Endothelial cell (in vitro differentiated cells): ENCODE measurements around the gene C15orf40. TPM values are rescaled to one million over a fixed set of nuclear protein-coding genes. Genes with fewer than 3 reads are reported as not detected.

Source experiments
- DNase-seq: peaks from one replicate; pipeline ENCODE4 v3.0.0; 2021; ENCODE audit warnings: low spot score
- H3K27ac Mint-ChIP-seq: one replicate; pipeline ENCODE4 v1.8.0; 2021; ENCODE audit warnings: mixed read lengths, inconsistent platforms; ENCODE audit not compliant: unreplicated experiment
- H3K27me3 Mint-ChIP-seq: one replicate; pipeline ENCODE4 v1.8.0; 2021; ENCODE audit warnings: mild to moderate bottlenecking, moderate library complexity, mixed read lengths, inconsistent platforms; ENCODE audit not compliant: unreplicated experiment
- H3K36me3 Mint-ChIP-seq: one replicate; pipeline ENCODE4 v1.8.0; 2021; ENCODE audit warnings: mild to moderate bottlenecking, low read depth, mixed read lengths, inconsistent platforms; ENCODE audit not compliant: unreplicated experiment
- H3K4me1 Mint-ChIP-seq: one replicate; pipeline ENCODE4 v1.8.0; 2021; ENCODE audit warnings: mild to moderate bottlenecking, mixed read lengths, inconsistent platforms; ENCODE audit not compliant: unreplicated experiment
- H3K4me3 Mint-ChIP-seq: one replicate; pipeline ENCODE4 v1.8.0; 2021; ENCODE audit warnings: mild to moderate bottlenecking, mixed read lengths, inconsistent platforms; ENCODE audit not compliant: unreplicated experiment
- H3K9me3 Mint-ChIP-seq: one replicate; pipeline ENCODE4 v1.8.0; 2021; ENCODE audit warnings: mixed read lengths, inconsistent platforms; ENCODE audit not compliant: unreplicated experiment
- total RNA-seq: library from RNA; stranded (reverse); fragmentation: NEBNext Ultra II Directional; extraction: Animal tissue kit (Norgen Biotek cat#: 25700); gene quantifications from one replicate; pipeline ENCODE4 v1.2.1, GENCODE V29; 2021; ENCODE audit not compliant: unreplicated experiment
- TF ChIP-seq, protein P1 (sequence below): fragments of 200-600 bp; sonication (generic); IDR thresholded peaks from one replicate; pipeline ENCODE4 v1.5.0; 2021; ENCODE audit warnings: antibody characterized with exemption; ENCODE audit not compliant: unreplicated experiment

C15orf40 gene
- total RNA-seq, 1 donor from 2014 or later, result 17.4 TPM

DNA sequence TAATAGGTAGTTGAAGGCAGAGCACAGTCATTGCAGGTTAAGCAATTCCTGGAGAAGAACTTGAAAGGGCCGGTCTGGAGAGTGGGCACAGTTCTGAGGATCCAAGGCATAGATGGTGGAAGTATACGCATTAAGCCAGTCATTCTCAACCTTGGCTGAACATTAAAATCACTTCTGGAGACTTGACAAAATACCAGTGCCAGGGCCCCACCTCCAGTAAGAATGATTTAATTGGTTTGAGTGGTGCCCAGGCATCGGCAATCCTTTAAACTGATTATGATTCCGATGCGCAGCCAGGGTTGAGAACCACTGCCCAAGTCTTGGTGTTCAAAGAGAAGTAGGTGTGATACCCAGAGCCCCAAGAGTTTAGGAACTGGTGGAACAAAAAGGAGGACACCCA, 52.0 kb downstream of the C15orf40 start:
- no peak overlapping the region for H3K4me3 Mint-ChIP-seq
- DNase-seq, result no peak
- H3K27ac Mint-ChIP-seq, result no peak overlapping the region
- H3K9me3 Mint-ChIP-seq, result no peaks in the 10 kb centered on the region
- H3K27me3 Mint-ChIP-seq, result peaks cover 2% of the 10 kb centered on the region
- H3K4me1 Mint-ChIP-seq, result peaks cover 4% of the 10 kb centered on the region
- TF ChIP-seq, protein P1, sequence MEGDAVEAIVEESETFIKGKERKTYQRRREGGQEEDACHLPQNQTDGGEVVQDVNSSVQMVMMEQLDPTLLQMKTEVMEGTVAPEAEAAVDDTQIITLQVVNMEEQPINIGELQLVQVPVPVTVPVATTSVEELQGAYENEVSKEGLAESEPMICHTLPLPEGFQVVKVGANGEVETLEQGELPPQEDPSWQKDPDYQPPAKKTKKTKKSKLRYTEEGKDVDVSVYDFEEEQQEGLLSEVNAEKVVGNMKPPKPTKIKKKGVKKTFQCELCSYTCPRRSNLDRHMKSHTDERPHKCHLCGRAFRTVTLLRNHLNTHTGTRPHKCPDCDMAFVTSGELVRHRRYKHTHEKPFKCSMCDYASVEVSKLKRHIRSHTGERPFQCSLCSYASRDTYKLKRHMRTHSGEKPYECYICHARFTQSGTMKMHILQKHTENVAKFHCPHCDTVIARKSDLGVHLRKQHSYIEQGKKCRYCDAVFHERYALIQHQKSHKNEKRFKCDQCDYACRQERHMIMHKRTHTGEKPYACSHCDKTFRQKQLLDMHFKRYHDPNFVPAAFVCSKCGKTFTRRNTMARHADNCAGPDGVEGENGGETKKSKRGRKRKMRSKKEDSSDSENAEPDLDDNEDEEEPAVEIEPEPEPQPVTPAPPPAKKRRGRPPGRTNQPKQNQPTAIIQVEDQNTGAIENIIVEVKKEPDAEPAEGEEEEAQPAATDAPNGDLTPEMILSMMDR, result no peak
- peaks cover 5% of the 10 kb centered on the region for H3K36me3 Mint-ChIP-seq

DNA sequence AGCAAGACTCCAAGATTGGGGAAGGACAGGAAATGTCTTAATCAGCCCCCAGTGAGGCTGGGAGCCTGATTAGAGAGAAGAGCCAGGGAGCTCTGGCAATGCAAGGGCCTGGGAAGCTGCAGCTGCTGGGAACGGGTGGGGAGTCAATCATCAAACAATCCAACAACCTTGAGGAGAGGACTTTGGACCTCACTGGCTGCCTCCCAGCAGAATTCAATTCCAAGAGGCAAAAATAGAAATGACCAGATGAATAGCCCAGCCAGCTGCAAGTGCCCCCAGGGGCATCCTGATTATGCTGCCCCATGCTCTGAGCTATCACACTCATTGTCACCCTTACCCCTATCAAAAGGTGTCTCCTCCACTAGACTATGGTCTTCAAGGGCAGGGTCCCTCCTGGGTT, 52.8 kb downstream of the C15orf40 start:
- no peak overlapping the region for H3K27ac Mint-ChIP-seq
- peaks cover 5% of the 10 kb centered on the region for H3K36me3 Mint-ChIP-seq
- H3K27me3 Mint-ChIP-seq, result peaks cover 2% of the 10 kb centered on the region
- H3K9me3 Mint-ChIP-seq, result no peaks in the 10 kb centered on the region
- TF ChIP-seq, protein P1, result no peak
- DNase-seq, result no peak
- H3K4me1 Mint-ChIP-seq, result peaks cover 4% of the 10 kb centered on the region
- no peak overlapping the region for H3K4me3 Mint-ChIP-seq

DNA sequence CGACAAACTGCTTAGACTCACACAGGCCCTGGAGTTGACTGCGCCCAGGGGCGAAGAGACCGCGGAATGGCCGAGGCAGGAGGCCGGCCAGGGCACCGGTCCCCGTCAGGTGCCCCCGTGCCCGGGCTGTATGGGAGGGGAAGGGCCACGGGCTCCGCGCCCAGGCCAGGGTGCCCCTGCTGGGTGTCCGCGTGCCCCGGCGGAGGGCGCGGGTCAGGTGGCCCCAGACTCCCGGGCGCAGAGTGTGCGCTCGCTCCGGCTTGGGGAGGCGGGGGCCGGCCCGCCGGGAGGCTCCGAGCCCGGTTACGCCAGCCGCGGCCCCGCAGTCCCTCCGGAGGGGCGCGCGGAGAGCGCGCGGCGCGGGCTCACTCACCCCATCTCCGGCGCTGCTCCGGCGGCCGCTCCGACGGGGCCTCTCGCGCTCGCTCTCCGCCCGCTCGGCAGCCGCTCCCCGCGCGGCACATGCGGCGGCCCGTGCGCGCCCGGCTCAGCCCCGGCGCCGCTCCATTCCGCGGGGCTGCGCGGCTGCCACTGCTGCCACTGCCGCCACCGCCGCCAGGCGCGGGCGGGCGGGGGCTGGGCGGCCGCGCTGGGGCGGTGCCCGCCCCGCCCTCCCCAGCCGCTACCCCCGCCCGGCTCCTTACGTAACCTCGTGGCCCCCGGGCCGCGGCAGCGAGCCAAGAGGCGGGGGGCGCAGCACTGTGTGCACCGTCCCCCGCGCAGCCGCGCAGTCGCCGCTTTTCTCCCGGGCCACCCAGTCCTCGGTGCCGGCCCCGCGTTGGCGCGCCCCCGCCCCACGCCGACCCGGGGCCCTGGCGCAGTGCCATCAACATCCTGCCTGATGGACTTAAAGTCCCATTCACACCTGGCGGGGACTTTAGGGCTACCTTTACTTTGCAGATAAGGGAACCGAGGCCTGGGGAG, 59.0 kb downstream of the C15orf40 start, which contains the start of gene HOMER2:
Gene HOMER2 (minus strand): TSS at position 563 of the 924 bp plus-strand sequence. CDS start 185 bp downstream, at position 378.
- H3K36me3 Mint-ChIP-seq, result no peaks in the 10 kb centered on the region
- H3K9me3 Mint-ChIP-seq, result no peaks in the 10 kb centered on the region
- H3K27ac Mint-ChIP-seq, result no peak within 1 kb of the TSS
- TF ChIP-seq, protein P1, result no peak
- H3K4me1 Mint-ChIP-seq, result no peaks in the 10 kb centered on the region
- peaks cover 4% of the 10 kb centered on the region for H3K27me3 Mint-ChIP-seq
- peak within 1 kb of the TSS; percentile 84 for H3K4me3 Mint-ChIP-seq
- DNase-seq, result peak; percentile 28

DNA sequence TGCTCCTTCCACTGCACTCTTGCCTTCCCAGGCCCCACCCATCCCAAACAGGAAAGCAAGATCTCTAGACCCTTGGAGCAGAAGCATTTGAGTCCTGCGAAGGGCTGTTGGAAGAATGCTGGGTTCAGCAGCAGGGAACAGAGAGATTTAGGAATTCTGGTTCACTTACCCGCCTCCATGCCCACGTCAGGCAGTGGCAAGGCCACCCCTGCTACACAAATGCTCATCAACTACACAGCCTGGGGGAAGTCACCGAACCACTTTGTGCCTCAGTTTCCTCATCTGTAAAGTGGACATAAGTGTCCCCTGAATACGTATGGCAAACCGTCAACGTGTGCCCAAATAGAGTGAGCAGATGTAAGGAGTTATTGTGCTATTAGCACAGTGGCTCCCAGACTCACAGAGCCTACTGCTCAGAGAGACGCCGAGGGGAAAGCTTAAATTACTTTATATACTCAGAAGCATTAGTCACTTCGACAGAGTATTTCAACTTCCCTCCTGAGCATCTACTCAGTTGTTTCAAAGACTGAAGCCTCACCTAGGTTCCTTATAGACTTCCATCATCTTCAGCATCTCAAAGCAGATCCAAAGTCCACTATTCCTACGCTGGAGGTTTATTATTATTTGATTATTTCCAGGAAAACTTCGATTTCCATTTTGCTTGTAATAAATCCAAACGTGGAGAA, 59.8 kb downstream of the C15orf40 start:
- no peaks in the 10 kb centered on the region for H3K4me1 Mint-ChIP-seq
- no peaks in the 10 kb centered on the region for H3K36me3 Mint-ChIP-seq
- H3K4me3 Mint-ChIP-seq, result peak overlapping the region; percentile 84
- TF ChIP-seq, protein P1, result no peak
- no peak overlapping the region for H3K27ac Mint-ChIP-seq
- no peaks in the 10 kb centered on the region for H3K9me3 Mint-ChIP-seq
- no peak for DNase-seq
- H3K27me3 Mint-ChIP-seq, result peaks cover 4% of the 10 kb centered on the region
